NB4 (cell line): ENCODE measurements around the gene KIAA1671.

Source experiments
- TF ChIP-seq, protein P1 (sequence below): IDR thresholded peaks from 2 replicates; pipeline ENCODE4 v1.6.1; 2011; ENCODE audit warnings: low read depth, low read length
- TF ChIP-seq, protein P2 (sequence below): IDR thresholded peaks from one replicate; pipeline ENCODE4 v1.5.1; 2012; ENCODE audit warnings: low read depth, low read length

DNA sequence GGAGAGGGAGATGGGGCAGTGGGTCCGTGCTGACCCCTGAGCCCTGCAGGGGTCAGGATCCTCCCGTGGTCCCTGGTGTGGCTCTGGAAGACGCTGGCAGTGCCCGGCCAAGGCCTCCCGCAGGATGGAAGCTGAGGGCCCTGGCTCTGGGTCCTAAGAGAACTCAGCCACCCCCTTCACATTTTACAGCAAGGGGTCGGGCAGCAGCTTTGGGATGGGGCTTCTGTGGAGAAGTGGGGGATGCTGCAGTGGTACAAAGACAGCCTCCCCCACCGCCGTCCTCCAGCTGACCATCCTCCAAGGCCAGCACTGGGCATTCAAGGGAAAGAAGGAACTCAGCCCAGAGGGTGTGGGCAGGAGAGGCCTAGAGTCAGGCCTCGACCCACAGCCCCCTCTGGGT is 225.4 kb downstream of the KIAA1671 start:
- TF ChIP-seq, protein P1, sequence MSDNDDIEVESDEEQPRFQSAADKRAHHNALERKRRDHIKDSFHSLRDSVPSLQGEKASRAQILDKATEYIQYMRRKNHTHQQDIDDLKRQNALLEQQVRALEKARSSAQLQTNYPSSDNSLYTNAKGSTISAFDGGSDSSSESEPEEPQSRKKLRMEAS, result no peak
- TF ChIP-seq, protein P2, sequence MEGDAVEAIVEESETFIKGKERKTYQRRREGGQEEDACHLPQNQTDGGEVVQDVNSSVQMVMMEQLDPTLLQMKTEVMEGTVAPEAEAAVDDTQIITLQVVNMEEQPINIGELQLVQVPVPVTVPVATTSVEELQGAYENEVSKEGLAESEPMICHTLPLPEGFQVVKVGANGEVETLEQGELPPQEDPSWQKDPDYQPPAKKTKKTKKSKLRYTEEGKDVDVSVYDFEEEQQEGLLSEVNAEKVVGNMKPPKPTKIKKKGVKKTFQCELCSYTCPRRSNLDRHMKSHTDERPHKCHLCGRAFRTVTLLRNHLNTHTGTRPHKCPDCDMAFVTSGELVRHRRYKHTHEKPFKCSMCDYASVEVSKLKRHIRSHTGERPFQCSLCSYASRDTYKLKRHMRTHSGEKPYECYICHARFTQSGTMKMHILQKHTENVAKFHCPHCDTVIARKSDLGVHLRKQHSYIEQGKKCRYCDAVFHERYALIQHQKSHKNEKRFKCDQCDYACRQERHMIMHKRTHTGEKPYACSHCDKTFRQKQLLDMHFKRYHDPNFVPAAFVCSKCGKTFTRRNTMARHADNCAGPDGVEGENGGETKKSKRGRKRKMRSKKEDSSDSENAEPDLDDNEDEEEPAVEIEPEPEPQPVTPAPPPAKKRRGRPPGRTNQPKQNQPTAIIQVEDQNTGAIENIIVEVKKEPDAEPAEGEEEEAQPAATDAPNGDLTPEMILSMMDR, result no peak
